Epithelial cell of prostate (primary cell): ENCODE data around the gene DEUP1.
"Not testable (repeated sequence)": the region's sequence is repeated elsewhere in the genome, so short reads cannot be mapped to it uniquely, and the experiment has no call there.

Source experiments
- DNase-seq: peaks from one replicate; pipeline ENCODE4 v3.0.0-alpha.2; 2011; ENCODE audit warnings: low read depth, low spot score
- H3K27ac ChIP-seq: fragments of 450-650 bp; 2 replicates; pipeline ENCODE4 v1.5.1; 2017; ENCODE audit warnings: mild to moderate bottlenecking

The DEUP1 gene, protein sequence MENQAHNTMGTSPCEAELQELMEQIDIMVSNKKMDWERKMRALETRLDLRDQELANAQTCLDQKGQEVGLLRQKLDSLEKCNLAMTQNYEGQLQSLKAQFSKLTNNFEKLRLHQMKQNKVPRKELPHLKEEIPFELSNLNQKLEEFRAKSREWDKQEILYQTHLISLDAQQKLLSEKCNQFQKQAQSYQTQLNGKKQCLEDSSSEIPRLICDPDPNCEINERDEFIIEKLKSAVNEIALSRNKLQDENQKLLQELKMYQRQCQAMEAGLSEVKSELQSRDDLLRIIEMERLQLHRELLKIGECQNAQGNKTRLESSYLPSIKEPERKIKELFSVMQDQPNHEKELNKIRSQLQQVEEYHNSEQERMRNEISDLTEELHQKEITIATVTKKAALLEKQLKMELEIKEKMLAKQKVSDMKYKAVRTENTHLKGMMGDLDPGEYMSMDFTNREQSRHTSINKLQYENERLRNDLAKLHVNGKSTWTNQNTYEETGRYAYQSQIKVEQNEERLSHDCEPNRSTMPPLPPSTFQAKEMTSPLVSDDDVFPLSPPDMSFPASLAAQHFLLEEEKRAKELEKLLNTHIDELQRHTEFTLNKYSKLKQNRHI

DNA sequence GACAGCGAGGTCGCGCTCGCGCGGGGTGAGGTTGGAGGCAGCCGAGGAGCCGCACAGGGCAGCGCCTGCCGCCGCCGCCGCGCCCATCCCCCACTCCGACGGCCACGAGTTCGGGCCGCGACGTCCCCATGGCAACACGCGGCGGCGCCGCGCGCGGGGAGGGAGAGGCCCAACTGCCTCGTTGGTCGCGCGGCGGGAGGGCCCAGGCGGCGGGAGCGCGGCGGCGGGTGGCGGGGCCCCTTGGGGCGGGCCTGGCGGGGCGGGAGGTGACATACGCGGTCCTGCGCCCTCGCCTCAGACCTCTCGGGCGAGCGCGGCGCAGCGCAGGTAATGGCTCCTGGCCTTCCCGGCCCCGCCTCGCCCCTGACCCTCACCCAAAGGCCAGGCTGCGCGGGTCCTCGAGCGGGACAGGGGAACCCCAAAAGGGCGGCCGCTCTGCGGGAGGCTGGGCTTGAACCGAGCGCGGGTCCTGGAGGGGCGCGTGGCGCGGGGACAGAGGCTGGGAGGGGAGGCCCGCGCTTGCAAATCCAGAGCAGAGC is at the start of gene DEUP1:
TSS of gene DEUP1 (plus strand) at position 297 of the 539 bp plus-strand sequence. CDS start 1,518 bp downstream, outside the sequence.
- no peak within 1 kb of the TSS for H3K27ac ChIP-seq
- no peak for DNase-seq

DNA sequence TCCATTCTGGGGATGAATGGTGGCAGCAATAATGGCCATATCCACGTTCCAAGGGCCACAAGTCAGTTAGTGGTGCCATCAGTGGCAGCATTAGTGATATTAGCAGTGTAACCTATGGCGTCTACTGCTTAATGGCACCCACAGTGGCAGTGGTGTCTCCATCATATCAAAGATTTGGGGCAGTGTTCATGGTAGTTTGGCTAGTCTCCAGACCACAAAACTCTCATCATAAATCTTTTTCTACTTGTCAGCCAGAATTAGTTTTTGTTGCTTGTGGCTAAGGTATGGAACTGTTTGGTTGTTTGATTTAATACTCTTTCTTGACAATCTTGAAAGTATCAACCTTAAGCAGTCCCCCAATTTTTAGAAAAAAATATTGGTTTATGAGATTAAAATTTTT is 45.1 kb upstream of the DEUP1 start:
- DNase-seq = no peak
- no peak overlapping the region for H3K27ac ChIP-seq

DNA sequence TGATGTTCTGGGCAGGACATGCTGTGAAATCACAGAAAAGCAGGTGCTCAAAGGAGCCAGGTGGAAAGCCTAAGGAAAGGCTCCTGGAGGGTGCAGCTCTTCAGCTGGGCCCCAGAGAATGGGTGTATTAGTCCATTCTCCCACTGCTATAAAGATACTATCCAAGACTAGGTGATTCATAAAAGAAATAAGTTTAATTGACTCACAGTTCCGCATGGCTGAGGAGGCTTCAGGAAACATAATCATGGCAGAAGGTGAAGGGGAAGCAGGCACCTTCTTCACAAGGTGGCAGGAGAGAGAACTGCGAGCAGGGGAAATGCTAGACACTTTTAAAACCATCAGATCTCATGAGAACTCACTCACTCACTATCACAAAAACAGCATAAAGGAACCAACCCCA is 43.1 kb upstream of the DEUP1 start:
- no peak for DNase-seq

DNA sequence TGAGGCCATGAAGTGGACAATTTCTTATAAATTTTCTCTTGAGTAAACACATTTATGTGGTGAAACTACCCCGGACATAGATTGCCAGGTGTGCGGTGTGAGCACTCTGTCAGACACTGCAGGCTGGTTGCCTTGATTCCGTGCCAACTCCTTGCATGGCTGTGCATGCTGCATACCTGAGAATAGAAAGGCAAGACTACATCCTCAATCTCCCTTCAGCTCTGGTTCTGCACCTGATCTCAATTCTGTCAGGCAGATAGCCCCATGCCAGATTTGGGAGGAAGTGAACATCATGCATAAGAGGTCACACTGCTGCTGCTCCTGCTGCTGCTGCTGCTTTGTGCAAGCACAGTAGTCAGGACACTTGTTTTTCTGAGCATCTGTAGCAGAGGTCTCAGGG is 42.5 kb upstream of the DEUP1 start:
- H3K27ac ChIP-seq = no peak overlapping the region
- no peak for DNase-seq

More for the DNA sequence above, 43.1 kb upstream of the DEUP1 start:
- H3K27ac ChIP-seq = no peak overlapping the region

DNA sequence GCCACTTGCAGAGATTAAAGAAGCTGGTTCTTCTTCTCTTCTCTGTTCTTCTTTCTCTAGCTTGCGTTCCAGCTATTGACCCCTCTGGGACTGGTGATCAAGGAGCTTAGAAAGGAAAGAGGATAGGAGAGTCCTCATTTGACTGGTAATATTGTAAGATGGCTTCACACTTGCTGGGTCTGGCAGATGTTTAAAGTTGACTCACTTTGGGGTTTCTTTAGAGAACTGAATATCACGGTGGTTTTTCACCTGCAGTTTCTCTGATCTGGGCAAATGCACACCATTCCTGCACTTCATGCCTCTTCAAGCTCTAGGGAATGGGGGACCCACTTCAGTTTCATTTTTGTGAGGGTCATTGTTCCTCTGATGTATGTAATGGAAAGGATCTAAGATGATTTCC is 41.8 kb upstream of the DEUP1 start:
- no peak overlapping the region for H3K27ac ChIP-seq
- no peak for DNase-seq

DNA sequence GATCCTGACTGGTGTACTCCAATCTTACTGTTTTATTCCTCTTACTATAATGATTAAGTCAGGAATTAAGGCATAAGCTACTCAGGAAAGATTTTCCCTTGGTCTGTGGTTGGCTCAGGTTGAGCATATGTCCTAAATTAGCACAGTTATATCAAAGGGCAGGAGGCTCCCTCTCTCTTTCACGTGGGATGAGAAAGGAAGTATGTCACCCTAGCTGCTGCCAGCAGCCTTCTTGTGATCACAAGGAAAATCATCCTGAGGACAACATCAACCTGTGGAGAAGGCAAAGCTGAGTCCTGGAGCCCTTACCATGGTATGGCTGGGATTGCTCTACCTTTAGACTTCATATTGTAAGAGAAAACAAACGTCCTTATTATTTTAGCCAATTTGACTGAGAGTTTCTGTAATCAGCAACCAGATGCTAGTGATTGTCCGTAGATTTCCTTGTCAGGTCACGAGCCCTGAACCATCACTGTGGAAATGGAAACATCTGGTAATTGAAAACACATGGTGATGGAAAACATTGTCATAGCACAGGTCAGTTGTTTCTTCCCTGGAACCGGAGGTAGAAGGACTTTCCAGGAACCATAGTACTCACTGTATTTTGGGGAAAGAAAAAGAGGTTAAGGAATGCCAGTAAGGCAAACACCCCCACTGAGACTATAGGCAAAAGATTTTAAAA is 40.6 kb upstream of the DEUP1 start:
- no peak for DNase-seq
- no peak overlapping the region for H3K27ac ChIP-seq

DNA sequence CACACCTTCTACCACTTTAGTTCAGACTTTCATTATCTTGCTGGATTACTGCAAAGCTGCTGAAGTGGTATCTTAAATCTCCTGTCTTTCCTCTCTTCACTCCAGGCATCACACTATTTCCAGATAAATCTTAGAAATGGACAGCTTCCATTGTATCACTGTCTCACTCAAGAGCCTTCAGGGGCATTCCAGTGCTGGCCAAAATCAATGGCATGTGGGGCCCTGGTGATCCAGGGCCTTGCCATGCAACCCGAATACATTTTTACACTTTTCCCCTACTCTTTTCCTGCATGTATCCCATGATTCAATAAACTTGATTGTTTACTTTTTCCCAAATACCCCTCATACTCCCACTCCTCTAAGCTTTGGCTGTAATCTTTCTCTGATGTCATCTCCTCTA is 39.4 kb upstream of the DEUP1 start:
- no peak for DNase-seq

DNA sequence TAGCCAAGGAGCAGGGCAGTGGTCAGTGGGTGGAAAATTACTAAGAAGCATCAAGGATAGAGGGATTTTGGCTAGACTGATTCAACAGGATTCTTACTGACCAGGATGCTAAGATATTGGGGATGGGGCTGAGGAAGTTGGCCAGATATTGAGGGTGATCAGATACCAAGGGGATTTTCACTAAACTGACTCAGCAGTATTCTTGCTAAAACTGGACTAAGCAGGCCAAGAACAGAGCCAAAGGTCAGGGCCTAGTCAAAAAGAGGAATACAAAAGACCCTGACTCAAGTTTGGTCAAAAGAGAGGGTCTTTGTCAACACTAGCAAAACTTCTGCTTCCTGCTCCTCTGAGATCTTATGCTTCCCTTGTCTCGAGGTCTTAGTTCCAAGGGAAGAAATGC is 38.6 kb upstream of the DEUP1 start:
- no peak for DNase-seq
- no peak overlapping the region for H3K27ac ChIP-seq

More for the DNA sequence above, 39.4 kb upstream of the DEUP1 start:
- no peak overlapping the region for H3K27ac ChIP-seq

DNA sequence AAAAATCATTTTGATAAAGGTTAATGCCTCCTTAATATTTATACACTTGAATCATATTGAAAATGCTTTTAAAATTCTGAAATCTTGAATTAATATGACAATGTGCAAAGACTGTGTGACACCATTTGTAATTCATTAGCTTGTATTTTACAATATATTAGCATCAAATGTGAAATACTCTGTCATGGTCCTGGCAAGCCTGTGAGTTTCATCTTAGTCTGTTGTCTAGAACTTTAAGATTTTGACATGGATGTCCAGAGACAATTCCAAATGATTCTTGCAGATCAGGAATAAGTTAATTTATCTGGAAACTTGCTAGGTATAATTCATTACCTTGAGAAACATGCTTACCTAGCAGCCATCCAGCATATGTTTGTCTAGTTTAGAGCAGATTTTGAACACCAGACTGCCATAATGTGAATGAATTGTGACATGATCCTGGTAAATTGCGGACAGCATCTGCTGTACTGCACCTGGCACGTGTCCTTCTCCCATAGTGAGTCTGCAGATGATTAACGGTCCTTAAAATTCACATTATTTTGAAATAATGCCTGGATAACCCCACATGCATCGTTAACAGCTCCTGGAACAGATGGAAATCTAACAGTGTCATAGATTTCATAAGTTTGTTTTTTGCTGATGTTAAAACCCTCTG is 34.5 kb upstream of the DEUP1 start:
- no peak for DNase-seq

DNA sequence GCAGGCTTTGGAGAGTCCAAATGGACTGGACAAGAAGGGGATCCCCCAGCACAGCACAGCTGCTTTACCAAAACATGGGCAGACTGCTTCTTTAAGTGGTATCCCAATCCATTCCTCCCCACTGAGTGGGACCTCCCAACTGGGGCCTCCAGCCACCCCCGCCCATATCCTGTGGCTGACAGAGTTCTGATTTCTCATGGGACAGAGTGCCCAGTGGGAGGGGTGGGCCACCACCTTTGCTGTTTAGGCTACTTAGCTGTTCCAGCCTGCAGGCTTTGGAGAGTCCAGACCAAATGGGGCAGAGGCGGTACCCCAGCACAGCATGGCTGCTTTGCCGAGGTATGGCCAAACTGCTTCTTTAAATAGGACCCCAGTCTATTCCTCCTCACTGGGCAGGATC is 26.9 kb upstream of the DEUP1 start:
- no peak for DNase-seq

More for the DNA sequence above, 34.5 kb upstream of the DEUP1 start:
- H3K27ac ChIP-seq = no peak overlapping the region

DNA sequence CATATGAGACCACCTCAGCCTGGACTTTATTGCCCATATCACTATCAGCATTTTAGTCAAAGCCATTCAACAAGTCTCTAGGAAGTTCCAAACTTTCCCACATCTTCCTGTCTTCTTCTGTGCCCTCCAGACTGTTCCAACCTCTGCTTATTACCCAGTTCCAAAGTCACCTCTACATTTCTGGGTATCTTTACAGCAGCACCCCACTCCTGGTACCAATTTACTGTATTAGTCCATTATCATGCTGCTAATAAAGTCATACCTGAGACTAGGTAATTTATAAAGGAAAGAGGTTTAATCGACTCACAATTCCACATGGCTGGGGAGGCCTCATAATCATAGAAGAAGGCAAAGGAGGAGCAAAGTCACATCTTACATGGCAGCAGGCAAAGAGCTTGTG is 16.1 kb upstream of the DEUP1 start:
- not testable (repeated sequence) for H3K27ac ChIP-seq

More for the DNA sequence above, 26.9 kb upstream of the DEUP1 start:
- H3K27ac ChIP-seq = no peak overlapping the region

DNA sequence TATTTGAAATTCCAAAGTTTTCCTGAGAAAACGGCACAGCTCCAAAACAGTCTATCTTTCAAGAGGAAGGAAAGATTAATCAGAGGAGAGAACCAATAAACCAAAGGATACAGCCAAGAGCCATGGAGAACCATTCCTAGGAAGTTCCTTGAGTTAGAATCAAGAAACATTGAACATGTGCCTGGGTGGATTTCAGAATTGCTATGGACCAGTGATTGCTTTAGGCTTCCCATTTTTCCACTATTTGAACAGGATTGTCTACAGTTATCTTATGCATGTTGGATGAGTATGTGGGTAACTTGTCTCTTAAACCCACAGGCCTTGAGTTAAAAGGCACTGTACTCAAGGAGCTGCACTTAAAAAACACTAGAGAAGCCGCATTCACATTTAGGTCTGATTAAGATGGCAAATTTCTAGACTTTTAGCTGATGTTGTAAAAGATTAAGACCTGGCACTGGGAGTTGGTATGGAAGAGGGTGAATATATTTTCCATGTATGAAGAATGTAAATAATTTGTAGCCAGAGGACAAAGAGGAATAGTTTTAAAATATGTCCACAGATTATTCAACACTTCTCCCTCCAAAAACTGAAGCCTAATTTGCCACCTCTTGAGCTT is 11.2 kb upstream of the DEUP1 start:
- no peak for DNase-seq
- no peak overlapping the region for H3K27ac ChIP-seq

More for the DNA sequence above, 16.1 kb upstream of the DEUP1 start:
- DNase-seq = not testable (repeated sequence)

DNA sequence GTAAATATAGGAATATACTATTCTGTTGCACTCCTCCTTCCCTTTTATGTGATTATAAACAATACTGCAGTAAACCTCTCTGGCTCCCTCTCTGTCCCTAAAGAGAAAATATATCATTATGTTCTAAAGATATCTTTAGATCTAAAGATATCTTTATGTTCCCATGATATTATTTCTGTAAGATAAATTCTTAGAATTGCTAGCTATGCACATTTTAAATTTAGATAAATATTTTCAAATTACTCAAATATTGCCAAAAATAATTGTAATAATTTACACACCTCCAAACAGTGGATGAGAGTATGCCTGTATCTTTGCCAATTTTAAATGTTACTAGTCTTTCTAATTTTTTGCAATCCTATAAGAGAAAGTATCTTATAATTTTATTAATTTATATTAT is 10.3 kb upstream of the DEUP1 start:
- H3K27ac ChIP-seq = no peak overlapping the region
- DNase-seq = no peak

DNA sequence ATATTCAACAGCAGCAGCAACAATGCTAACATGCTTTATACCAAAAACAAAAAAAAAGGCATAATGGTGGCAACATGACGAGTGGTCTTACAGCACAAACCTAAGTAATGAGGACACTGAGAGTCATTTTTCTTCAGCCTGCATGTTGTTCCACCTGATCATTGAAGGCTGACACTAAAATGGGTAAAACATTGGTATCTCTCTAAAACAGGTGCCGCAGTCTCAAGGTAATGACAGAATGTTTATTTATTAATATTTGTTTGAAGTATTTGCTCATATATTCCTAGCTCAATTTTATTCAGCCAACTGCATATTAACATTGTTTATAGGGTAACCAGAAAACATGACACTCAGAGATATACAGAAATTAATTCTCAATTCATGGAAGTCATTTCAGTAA is 8.3 kb upstream of the DEUP1 start:
- no peak for DNase-seq
- H3K27ac ChIP-seq = no peak overlapping the region

DNA sequence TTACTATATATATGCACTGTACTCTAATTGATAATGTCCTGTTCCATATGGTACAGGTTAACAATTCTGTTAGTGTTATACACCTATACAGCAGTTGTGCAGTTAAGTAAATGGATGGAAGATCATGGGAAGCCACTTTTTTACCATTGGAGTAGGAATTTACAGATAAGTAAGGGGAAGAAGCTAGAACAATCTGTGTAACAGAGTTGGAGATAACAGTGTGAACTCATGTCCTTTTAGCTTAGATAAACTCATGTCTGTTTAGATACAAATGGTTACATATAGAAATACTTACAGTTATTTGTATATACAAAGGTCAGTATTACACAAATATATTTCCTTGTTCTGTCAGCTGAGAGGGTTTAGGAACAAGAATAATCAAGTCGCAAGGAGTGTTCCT is 6.8 kb upstream of the DEUP1 start:
- no peak for DNase-seq
- no peak overlapping the region for H3K27ac ChIP-seq

DNA sequence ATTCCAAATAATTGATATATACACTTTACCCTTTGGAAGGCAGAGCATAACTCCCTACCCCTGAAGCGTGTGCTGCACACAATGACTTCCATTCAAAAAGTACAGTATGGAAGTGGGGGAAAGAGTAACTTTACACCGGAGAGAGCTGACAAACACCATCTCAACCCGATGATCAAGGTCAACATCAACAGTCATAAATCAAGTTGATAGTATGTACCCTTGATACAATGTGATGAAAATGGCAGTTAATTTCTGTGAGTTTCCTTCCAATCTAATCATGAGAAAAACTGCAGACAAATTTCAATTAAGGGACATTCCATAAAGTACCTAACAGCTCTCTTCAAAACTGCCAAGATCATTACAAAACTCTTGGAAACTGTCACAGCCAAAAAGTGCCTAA is 6.0 kb upstream of the DEUP1 start:
- DNase-seq = no peak

DNA sequence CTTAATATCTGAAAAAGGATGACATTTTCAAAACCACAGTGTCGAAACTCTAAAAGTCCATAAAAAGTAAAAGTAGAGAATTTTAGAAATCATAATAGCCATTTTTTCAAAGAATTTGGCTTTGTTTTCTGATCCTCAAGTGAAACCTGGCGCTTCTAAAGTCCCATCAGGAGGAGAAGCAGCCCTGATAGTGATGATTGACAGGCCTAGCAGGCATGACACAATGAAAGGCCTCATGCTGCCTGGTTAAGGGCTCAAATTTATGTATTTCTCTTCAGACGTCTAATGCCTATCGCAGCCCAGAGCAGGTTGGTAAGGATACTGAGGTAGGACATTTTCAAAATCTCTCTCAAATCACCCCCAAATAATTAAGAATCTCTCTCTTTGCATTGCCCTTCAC is 3.9 kb upstream of the DEUP1 start:
- no peak overlapping the region for H3K27ac ChIP-seq
- no peak for DNase-seq

More for the DNA sequence above, 6.0 kb upstream of the DEUP1 start:
- H3K27ac ChIP-seq = no peak overlapping the region

DNA sequence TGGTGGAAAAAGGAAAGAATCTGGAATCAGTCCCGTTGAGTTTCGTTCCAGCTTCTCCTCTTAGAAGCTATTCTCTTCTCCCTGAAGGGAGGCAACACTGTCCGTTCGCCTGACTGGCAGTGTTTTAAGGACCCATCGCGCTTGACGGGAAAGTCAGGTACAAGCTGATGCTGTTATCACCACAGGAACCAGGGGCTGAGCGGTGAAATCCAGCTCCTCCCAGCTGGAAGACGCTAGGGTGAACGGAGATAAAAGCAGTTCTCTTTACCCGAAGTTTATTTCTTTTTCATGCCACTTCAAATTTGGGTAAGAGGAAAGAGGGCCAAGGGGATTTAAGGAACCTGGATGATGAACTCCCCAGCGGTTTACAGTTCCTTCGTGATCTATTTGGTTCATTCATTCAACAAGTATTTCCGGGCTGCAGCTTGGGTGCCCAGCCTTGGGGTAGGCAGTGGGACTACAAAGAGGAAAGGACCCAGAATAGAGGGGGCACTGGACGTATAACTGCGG is 551 bp upstream of the DEUP1 start:
- no peak for DNase-seq

DNA sequence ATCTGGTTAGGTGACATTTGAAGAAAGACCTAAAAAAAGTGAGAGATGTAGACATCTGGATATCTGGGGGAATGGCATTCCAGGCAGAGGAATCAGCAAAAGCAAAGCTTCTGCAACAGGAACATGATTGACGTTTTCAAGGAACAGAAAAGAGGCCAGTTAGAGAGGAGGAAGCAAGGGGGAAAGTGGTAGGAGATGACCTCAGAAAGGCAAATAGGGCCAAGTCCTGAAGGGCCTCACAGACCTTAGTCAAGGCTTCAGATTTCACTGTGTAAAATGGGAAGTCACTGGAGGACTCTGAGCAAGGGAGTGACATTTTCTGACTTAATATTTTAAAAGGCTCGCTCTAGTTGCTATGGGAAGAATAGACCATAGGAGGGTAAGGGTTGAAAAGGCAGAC is 9.7 kb downstream of the DEUP1 start:
- no peak overlapping the region for H3K27ac ChIP-seq
- DNase-seq = no peak

More for the DNA sequence above, 551 bp upstream of the DEUP1 start:
- no peak overlapping the region for H3K27ac ChIP-seq

DNA sequence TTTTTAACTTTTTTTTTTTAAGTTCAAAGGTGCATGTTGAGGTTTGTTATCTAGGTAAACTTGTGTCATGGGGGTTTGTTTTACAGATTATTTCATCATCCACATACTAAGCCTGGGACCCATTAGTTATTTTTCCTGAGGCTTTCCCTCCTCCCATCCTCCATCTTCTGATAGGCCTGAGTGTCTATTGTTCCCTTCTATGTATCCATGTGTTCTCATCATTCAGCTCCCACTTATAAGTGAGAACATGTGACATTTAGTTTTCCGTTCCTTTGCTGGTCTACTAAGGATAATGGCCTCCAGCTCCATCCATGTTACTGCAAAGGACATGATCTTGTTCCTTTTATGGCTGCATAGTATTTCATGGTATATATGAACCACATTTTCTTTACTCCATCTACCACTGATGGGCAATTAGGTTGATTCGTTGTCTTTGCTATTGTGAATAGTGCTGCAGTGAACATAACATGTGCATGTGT is 14.4 kb downstream of the DEUP1 start:
- H3K27ac ChIP-seq = no peak overlapping the region
- no peak for DNase-seq
